HepG2 (cell line): ENCODE data around the gene AGER. TPM values are rescaled to one million over a fixed set of nuclear protein-coding genes. Genes with fewer than 3 reads are reported as not detected.

Experiments used
- ATAC-seq: fragments of 200-7000 bp; cut with Tn5 transposase; 3 replicates; pipeline ENCODE4 v1.9.1; 2020; ENCODE audit warnings: mild to moderate bottlenecking, moderate library complexity
- BruUV-seq: library from RNA; stranded (reverse); fragments of 400-500 nt; replicated peaks from 2 replicates; lab custom pipeline; 2021; lab: Mats Ljungman, UMichigan
- CTCF ChIA-PET: fragments of 300-600 bp; formaldehyde crosslinking; extraction: SDS; loops from one replicate; lab custom pipeline; 2021; ENCODE audit warnings: low total read pairs, inconsistent platforms, low intra/inter-chr PET ratio; lab: Yijun Ruan, JAX
- POLR2A ChIA-PET: fragments of 350-600 bp; sonication (Branson Sonifier 250); formaldehyde crosslinking; loops from one replicate; lab custom pipeline; 2020; ENCODE audit warnings: antibody characterized with exemption, inconsistent platforms; lab: Yijun Ruan, JAX
- DNase-seq: peaks from one replicate; pipeline ENCODE4 v3.0.0-alpha.2; 2015; ENCODE audit warnings: low spot score
- FAIRE-seq: peaks from 3 replicates; lab custom pipeline; 2011; peaks lifted over from hg19 to GRCh38; lab: Jason Lieb, UNC
- H2AFZ ChIP-seq: one replicate; pipeline ENCODE4 v1.6.1; 2011; ENCODE audit warnings: low read length, inconsistent platforms
- H3K27ac ChIP-seq: fragments of 300-600 bp; 3 replicates; pipeline ENCODE4 v1.8.0; 2011; ENCODE audit warnings: mixed run types, mild to moderate bottlenecking, mixed read lengths, low read length, inconsistent platforms; ENCODE audit not compliant: insufficient read depth; ENCODE audit errors: extremely low read length
- H3K27me3 ChIP-seq, 2 experiments: fragments of 200-600 bp in 1 of 2; 2 replicates in 1 of 2; 3 replicates in 1 of 2; pipeline versions ENCODE4 v1.6.0 to v1.8.0; 2011; ENCODE audit warnings: low read length in 2 of 2, mild to moderate bottlenecking in 2 of 2, moderate library complexity in 2 of 2, inconsistent platforms in 1 of 2; ENCODE audit not compliant: insufficient read depth in 2 of 2, control insufficient read depth in 1 of 2
- H3K36me3 ChIP-seq, 2 experiments: fragments of 200-600 bp in 1 of 2; replicated peaks in 1 of 2; 2 replicates in 1 of 2; 3 replicates in 1 of 2; pipeline versions ENCODE4 v1.5.1 to v1.8.0; 2011; ENCODE audit warnings: low read length in 2 of 2, inconsistent platforms in 1 of 2; ENCODE audit not compliant: insufficient read depth in 2 of 2, control insufficient read depth in 1 of 2
- H3K4me1 ChIP-seq: 2 replicates; pipeline ENCODE4 v1.5.1; 2012; ENCODE audit warnings: low read length, inconsistent platforms; ENCODE audit not compliant: insufficient read depth
- H3K4me2 ChIP-seq: 2 replicates; pipeline ENCODE4 v1.6.0; 2011; ENCODE audit warnings: low read depth, low read length, inconsistent platforms
- H3K4me3 ChIP-seq, 3 experiments: fragments of 200-600 bp in 1 of 3; sonication (generic), shearing (Covaris generic) in 1 of 3; replicated peaks in 1 of 3; 2 replicates each; pipeline ENCODE4 v1.5.1; 2011 to 2016; ENCODE audit warnings: low read length in 3 of 3, inconsistent platforms in 2 of 3, low read depth in 2 of 3, mild to moderate bottlenecking in 2 of 3, control low read depth in 1 of 3, mixed read lengths in 1 of 3; ENCODE audit not compliant: insufficient read depth in 1 of 3
- H3K79me2 ChIP-seq: one replicate; pipeline ENCODE4 v1.6.1; 2011; ENCODE audit warnings: low read length, inconsistent platforms; ENCODE audit not compliant: insufficient read depth
- H3K9ac ChIP-seq: 2 replicates; pipeline ENCODE4 v1.6.0; 2011; ENCODE audit warnings: mild to moderate bottlenecking, low read depth, low read length, inconsistent platforms; ENCODE audit not compliant: insufficient read depth
- H3K9me3 ChIP-seq: 2 replicates; pipeline ENCODE4 v1.5.1; 2012; ENCODE audit warnings: mild to moderate bottlenecking, low read length
- H4K20me1 ChIP-seq: 2 replicates; pipeline ENCODE4 v1.6.0; 2011; ENCODE audit warnings: inconsistent platforms, mild to moderate bottlenecking, low read length, moderate library complexity; ENCODE audit not compliant: insufficient read depth
- ETV5 ChIP-seq: IDR thresholded peaks from 2 replicates; pipeline ENCODE4 v1.6.1; 2018; ENCODE audit warnings: missing biosample characterization, missing genetic modification reagents, inconsistent platforms, borderline replicate concordance
- GABPB1 ChIP-seq: IDR thresholded peaks from 2 replicates; pipeline ENCODE4 v1.6.1; 2016; ENCODE audit warnings: mild to moderate bottlenecking, missing genetic modification reagents, moderate library complexity, missing compliant biosample characterization
- HINFP ChIP-seq: sonication (generic); formaldehyde crosslinking; IDR thresholded peaks from 2 replicates; pipeline ENCODE4 v1.4.0; 2020; ENCODE audit warnings: low read depth, mild to moderate bottlenecking, missing genetic modification reagents
- MATR3 ChIP-seq: sonication (generic); formaldehyde crosslinking; IDR thresholded peaks from 2 replicates; pipeline ENCODE4 v1.4.0; 2020; ENCODE audit warnings: missing genetic modification reagents
- MYPOP ChIP-seq: sonication (generic); formaldehyde crosslinking; IDR thresholded peaks from 2 replicates; pipeline ENCODE4 v1.8.1; 2023; ENCODE audit warnings: mild to moderate bottlenecking, moderate library complexity, missing genetic modification reagents
- PLSCR1 ChIP-seq: sonication (generic); formaldehyde crosslinking; IDR thresholded peaks from 2 replicates; pipeline ENCODE4 v1.5.0; 2020; ENCODE audit warnings: missing genetic modification reagents, mild to moderate bottlenecking, borderline replicate concordance
- SAP130 ChIP-seq: IDR thresholded peaks from 2 replicates; pipeline ENCODE4 v1.6.1; 2016; ENCODE audit warnings: low read depth
- XRCC5 ChIP-seq: fragments of 200-400 bp; formaldehyde crosslinking; optimal IDR thresholded peaks from 2 replicates; pipeline ENCODE3; 2017; ENCODE audit warnings: mild to moderate bottlenecking, low read length
- ZBED4 ChIP-seq: sonication (generic); formaldehyde crosslinking; IDR thresholded peaks from 2 replicates; pipeline ENCODE4 v1.4.0; 2020; ENCODE audit warnings: missing genetic modification reagents, borderline replicate concordance
- ZBTB37 ChIP-seq: sonication (generic); formaldehyde crosslinking; IDR thresholded peaks from 2 replicates; pipeline ENCODE4 v1.4.0; 2020; ENCODE audit warnings: mild to moderate bottlenecking, missing genetic modification reagents
- ZNF136 ChIP-seq: sonication (generic); formaldehyde crosslinking; IDR thresholded peaks from 2 replicates; pipeline ENCODE4 v1.8.1; 2022; ENCODE audit warnings: low read depth, mild to moderate bottlenecking, moderate library complexity, missing genetic modification reagents
- ZNF292 ChIP-seq: sonication (generic); formaldehyde crosslinking; IDR thresholded peaks from 2 replicates; pipeline ENCODE4 v1.8.1; 2022; ENCODE audit warnings: mild to moderate bottlenecking, low read depth, missing genetic modification reagents, borderline replicate concordance
- ZNF816 ChIP-seq: sonication (generic); formaldehyde crosslinking; IDR thresholded peaks from 2 replicates; pipeline ENCODE4 v1.8.0; 2022; ENCODE audit warnings: missing genetic modification reagents, mild to moderate bottlenecking, borderline replicate concordance
- in situ Hi-C: cut with HindIII; loops from 2 replicates; pipeline ENCODE4 v1.10.0; 2017; ENCODE audit warnings: low pct_unique_long_range_greater_than_20kb; ENCODE audit not compliant: extremely low pct_ligation_motif_present
- intact Hi-C: fragments of 100-400 bp; cut with micrococcal nuclease; formaldehyde crosslinking; loops from one replicate; pipeline ENCODE4 v1.10.0; 2022; ENCODE audit not compliant: unreplicated experiment
- polyA plus RNA-seq, 8 experiments: library from polyadenylated mRNA; depleted of rRNA in 3 of 8; stranded (reverse) in 7 of 8; unstranded in 1 of 8; fragments of >200 nt; fragmentation: Illumina TruSeq in 4 of 8; extraction: Trizol in 4 of 8; gene quantifications; 2 replicates each; pipeline versions ENCODE4 v1.2.1 to v1.2.3, GENCODE V29; 2011 to 2016; ENCODE audit warnings: low read depth in 4 of 8, missing spikeins in 1 of 8, mixed read lengths in 1 of 8; ENCODE audit not compliant: insufficient read depth in 1 of 8
- total RNA-seq, 5 experiments: library from RNA; depleted of rRNA; stranded (reverse); fragments of >200 nt; fragmentation: Illumina TruSeq; extraction: Trizol; gene quantifications; 2 replicates each; pipeline ENCODE4 v1.2.3, GENCODE V29; 2016; ENCODE audit warnings: low read depth in 1 of 5

AGER gene
- total and polyA plus RNA-seq, 2 of the 13 experiments (the other 11 are each of a cell fraction or from before 2014, with no cell fraction given) = 1.9 to 5.1 TPM

- TF ChIP-seq ZNF816 (CRISPR knock-in tag) (no peak), PLSCR1 (CRISPR knock-in tag) (no peak), MATR3 (CRISPR knock-in tag) (no peak), XRCC5 (no peak), GABPB1 (CRISPR knock-in tag) (no peak), ZNF136 (CRISPR knock-in tag) (no peak), ZBED4 (CRISPR knock-in tag) (no peak), HINFP (CRISPR knock-in tag) (no peak), SAP130 (CRISPR knock-in tag) (no peak), ETV5 (CRISPR knock-in tag) (no peak), ZNF292 (CRISPR knock-in tag) (no peak), ZBTB37 (CRISPR knock-in tag) (no peak), MYPOP (CRISPR knock-in tag) (no peak)
- Histone ChIP-seq H2AFZ (no peak within 1 kb of the TSS), H3K9ac (no peak within 1 kb of the TSS), H3K4me3 (no peak within 1 kb of the TSS), H4K20me1 (no peaks in the 10 kb centered on the region), H3K79me2 (no peaks in the 10 kb centered on the region), H3K27ac (no peak within 1 kb of the TSS), H3K9me3 (no peaks in the 10 kb centered on the region), H3K27me3 (no peaks in the 10 kb centered on the region), H3K36me3 (peaks cover 10 to 38% of the 10 kb centered on the region in 2 experiments), H3K4me1 (no peaks in the 10 kb centered on the region), H3K4me2 (no peak within 1 kb of the TSS)
- in situ Hi-C loops (no loop called here), intact Hi-C loops (no loop called here)
- no TSS peak for BruUV-seq
- CTCF ChIA-PET = no interaction called here
- POLR2A ChIA-PET = interaction anchor here (1.2 kb wide), 1 partner anchor 10 kb away, joined by 3 read pairs; no protein-coding TSS in a partner anchor
- DNase-seq = no peak
- FAIRE-seq = no peak
- no peak for ATAC-seq
Observed at GRCh38 chr6:32164295-32164694, 19.8 kb downstream of the AGER start, which contains the start of gene EGFL8. Gene EGFL8 (plus strand): TSS chr6:32164595. CDS start chr6:32166166, 1,571 bp downstream.
